ENCODE data around the gene ST3GAL3. TPM values are rescaled to one million over a fixed set of nuclear protein-coding genes. Genes with fewer than 3 reads are reported as not detected.
A peak's percentile ranks its signal among the peaks of the same experiment; 100 is the strongest.

ST3GAL3 gene
- total RNA-seq, 1 donor from 2014 or later = 16.5 TPM

DNA sequence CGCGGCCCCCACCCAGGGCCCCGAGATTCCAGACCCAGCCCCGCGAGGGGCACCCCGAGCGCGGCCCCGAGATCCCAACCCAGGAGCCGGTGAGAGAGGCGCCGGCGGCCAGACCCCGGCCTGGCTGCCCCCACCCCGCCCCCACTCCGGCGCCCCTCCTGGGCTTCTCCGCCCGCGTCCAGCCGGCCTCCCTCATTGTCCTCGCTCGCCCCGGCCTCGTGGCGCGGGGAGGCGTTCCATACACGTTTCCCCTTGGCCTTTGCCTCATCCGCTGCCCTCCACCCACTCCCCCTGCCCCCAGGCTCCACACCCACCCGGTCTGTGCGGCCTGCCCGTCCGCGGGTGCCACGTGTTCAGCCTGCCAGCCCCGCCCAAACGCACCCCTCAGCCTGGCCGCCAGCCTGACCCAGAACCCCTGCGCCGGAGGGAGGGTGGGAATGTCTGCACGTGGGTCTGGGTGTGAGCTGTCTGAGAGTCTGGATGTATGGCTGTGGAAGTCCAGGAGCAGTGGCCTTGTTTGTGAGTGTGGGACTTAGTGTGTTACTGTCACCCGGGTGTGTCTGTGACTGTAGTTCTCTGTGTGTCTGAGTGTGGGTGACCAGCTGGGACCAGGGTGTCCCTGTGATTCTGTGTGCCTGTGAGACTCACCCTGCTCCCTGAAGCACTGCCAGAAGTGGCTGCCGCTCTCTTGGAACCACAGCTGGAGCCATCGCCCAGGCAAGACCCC is 272.4 kb downstream of the ST3GAL3 start:
- H3K36me3 Mint-ChIP-seq (ENCODE audit: unreplicated experiment) = peaks cover 9% of the 10 kb centered on the region
- TF ChIP-seq, protein P1, sequence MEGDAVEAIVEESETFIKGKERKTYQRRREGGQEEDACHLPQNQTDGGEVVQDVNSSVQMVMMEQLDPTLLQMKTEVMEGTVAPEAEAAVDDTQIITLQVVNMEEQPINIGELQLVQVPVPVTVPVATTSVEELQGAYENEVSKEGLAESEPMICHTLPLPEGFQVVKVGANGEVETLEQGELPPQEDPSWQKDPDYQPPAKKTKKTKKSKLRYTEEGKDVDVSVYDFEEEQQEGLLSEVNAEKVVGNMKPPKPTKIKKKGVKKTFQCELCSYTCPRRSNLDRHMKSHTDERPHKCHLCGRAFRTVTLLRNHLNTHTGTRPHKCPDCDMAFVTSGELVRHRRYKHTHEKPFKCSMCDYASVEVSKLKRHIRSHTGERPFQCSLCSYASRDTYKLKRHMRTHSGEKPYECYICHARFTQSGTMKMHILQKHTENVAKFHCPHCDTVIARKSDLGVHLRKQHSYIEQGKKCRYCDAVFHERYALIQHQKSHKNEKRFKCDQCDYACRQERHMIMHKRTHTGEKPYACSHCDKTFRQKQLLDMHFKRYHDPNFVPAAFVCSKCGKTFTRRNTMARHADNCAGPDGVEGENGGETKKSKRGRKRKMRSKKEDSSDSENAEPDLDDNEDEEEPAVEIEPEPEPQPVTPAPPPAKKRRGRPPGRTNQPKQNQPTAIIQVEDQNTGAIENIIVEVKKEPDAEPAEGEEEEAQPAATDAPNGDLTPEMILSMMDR (IDR thresholded peaks at IDR 0.05; ENCODE audit: partially characterized antibody, unreplicated experiment) = no peak
- H3K27ac Mint-ChIP-seq (ENCODE audit: unreplicated experiment) = peak overlapping the region; percentile 73
- peak; percentile 63 for DNase-seq
- peaks cover 21% of the 10 kb centered on the region for H3K4me1 Mint-ChIP-seq (ENCODE audit: low read depth, unreplicated experiment)
- H3K27me3 Mint-ChIP-seq (ENCODE audit: unreplicated experiment) = peaks cover 10% of the 10 kb centered on the region
- H3K4me3 Mint-ChIP-seq (ENCODE audit: unreplicated experiment) = peak overlapping the region; percentile 91
- peaks cover 9% of the 10 kb centered on the region for H3K9me3 Mint-ChIP-seq (ENCODE audit: unreplicated experiment)

DNA sequence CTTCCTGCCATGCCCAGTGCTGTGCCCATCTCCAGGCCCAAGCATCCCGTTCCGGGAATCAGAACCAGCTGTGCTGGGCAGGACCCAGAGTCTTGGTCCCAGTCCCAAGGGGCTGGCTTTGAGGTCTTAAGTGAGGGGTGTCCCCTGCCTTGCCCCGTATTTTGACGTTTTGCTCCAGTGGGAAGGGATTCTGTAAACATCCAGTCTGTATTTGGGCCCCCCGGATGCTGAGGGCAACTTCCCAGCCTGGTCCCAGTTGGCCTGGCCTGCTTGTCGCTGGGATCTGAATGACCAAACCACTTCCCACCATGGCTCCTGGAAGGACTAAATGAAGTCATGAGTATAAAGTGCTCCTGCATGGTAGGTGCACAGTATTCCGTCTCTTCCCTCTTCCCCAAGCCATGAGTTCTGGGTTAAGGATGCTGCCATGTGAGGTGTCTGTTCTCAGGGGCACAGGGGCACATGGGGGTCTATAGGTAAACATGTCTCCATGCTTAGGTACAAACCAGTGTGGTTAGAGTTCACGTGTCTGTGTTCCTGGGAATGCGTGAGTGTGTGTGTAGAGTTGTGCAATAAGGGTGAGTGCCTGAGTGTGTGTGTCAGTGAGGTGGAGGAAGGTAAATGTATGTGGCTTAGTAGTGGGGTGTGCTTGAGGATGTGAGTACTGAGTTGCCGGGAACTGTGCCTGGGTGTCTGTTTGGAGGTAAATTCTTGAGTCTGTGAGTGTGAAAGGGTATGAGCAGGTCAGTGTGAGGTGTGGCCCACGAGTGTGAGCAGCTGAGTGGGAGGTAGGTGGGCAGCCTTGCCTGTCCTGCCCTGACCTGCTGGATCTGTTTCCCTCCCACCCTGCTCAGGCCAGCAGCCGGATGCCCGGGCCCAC is 273.2 kb downstream of the ST3GAL3 start:
- H3K4me1 Mint-ChIP-seq (ENCODE audit: low read depth, unreplicated experiment) = peaks cover 21% of the 10 kb centered on the region
- TF ChIP-seq, protein P1 (IDR thresholded peaks at IDR 0.05; ENCODE audit: partially characterized antibody, unreplicated experiment) = no peak
- H3K4me3 Mint-ChIP-seq (ENCODE audit: unreplicated experiment) = peak overlapping the region; percentile 91
- H3K27me3 Mint-ChIP-seq (ENCODE audit: unreplicated experiment) = peaks cover 10% of the 10 kb centered on the region
- peaks cover 9% of the 10 kb centered on the region for H3K9me3 Mint-ChIP-seq (ENCODE audit: unreplicated experiment)
- H3K36me3 Mint-ChIP-seq (ENCODE audit: unreplicated experiment) = peaks cover 9% of the 10 kb centered on the region
- no peak for DNase-seq
- H3K27ac Mint-ChIP-seq (ENCODE audit: unreplicated experiment) = no peak overlapping the region

Small RNA genes lying within 50 kb of the gene (microRNA-seq; reads per million reads assigned to microRNA genes)
- not detected for gene MIR6079 (ENCODE audit: unreplicated experiment)

Other genes with a start within 250 kb of the ST3GAL3 start
- gene PTPRF, start 176.7 kb upstream of the ST3GAL3 start, total RNA-seq (ENCODE audit: unreplicated experiment) = 171 TPM
- gene KDM4A, start 57.4 kb upstream of the ST3GAL3 start, total RNA-seq (ENCODE audit: unreplicated experiment) = 112 TPM
- gene ARTN, start 226.3 kb downstream of the ST3GAL3 start, total RNA-seq (ENCODE audit: unreplicated experiment) = not detected
- 53.2 TPM for gene IPO13, start 239.4 kb downstream of the ST3GAL3 start, total RNA-seq (ENCODE audit: unreplicated experiment)